GM18858 (cell line): ENCODE measurements around the gene SLC22A23.
A peak's percentile ranks its signal among the peaks of the same experiment; 100 is the strongest.

Experiments used
- ATAC-seq: cut with Tn5 transposase; IDR thresholded peaks from one replicate; pipeline ENCODE4 v1.9.1; 2021; ENCODE audit not compliant: unreplicated experiment

SLC22A23 gene

GRCh38 chr6:3473773-3474172 lies 16.9 kb upstream of the SLC22A23 start:
- no peak for ATAC-seq

- no peak for ATAC-seq
Measured at GRCh38 chr6:3471711-3472110, 14.9 kb upstream of the SLC22A23 start.

GRCh38 chr6:3471286-3471685 lies 14.4 kb upstream of the SLC22A23 start:
- no peak for ATAC-seq

- ATAC-seq, result no peak
Measured at GRCh38 chr6:3468585-3468984, 11.7 kb upstream of the SLC22A23 start.

- ATAC-seq, result no peak
Measured at GRCh38 chr6:3467996-3468395, 11.1 kb upstream of the SLC22A23 start.

- ATAC-seq, result no peak
Measured at GRCh38 chr6:3466488-3467219, 9.8 kb upstream of the SLC22A23 start.

- no peak for ATAC-seq
Measured at GRCh38 chr6:3460253-3460652, 3.4 kb upstream of the SLC22A23 start.

GRCh38 chr6:3458706-3459421 lies 2.0 kb upstream of the SLC22A23 start:
- ATAC-seq, result no peak

- no peak for ATAC-seq
Measured at GRCh38 chr6:3457710-3458602, 1.1 kb upstream of the SLC22A23 start.

- no peak for ATAC-seq
Measured at GRCh38 chr6:3456395-3456897, 404 bp downstream of the SLC22A23 start.

- ATAC-seq, result no peak
Measured at GRCh38 chr6:3455569-3456394, 1.1 kb downstream of the SLC22A23 start.

GRCh38 chr6:3455147-3455568 lies 1.7 kb downstream of the SLC22A23 start:
- ATAC-seq, result no peak

GRCh38 chr6:3454273-3455010 lies 2.4 kb downstream of the SLC22A23 start:
- ATAC-seq, result no peak

GRCh38 chr6:3453413-3454272 lies 3.2 kb downstream of the SLC22A23 start:
- no peak for ATAC-seq

- ATAC-seq, result no peak
Measured at GRCh38 chr6:3451498-3451897, 5.4 kb downstream of the SLC22A23 start.

GRCh38 chr6:3450888-3451287 lies 6.0 kb downstream of the SLC22A23 start:
- ATAC-seq, result no peak

GRCh38 chr6:3449750-3450305 lies 7.0 kb downstream of the SLC22A23 start:
- ATAC-seq, result peak; percentile 74

GRCh38 chr6:3449321-3449720 lies 7.5 kb downstream of the SLC22A23 start:
- no peak for ATAC-seq
